Measurements from ENCODE around the gene PRKCE. TPM values are rescaled to one million over a fixed set of nuclear protein-coding genes. Genes with fewer than 3 reads are reported as not detected.

The PRKCE gene
- total RNA-seq, 1 experiment from 2014 or later: 17.7 TPM

GRCh38 chr2:46010925-46011490 lies 359.5 kb downstream of the PRKCE start:
- peak; percentile 46 for DNase-seq (ENCODE audit: low spot score)

- no peak for DNase-seq (ENCODE audit: low spot score)
Measured at GRCh38 chr2:46012618-46013240, 361.3 kb downstream of the PRKCE start.

GRCh38 chr2:46013726-46014125 lies 362.3 kb downstream of the PRKCE start:
- DNase-seq (ENCODE audit: low spot score): no peak

- DNase-seq (ENCODE audit: low spot score): peak; percentile 55
Measured at GRCh38 chr2:46014911-46015654, 363.6 kb downstream of the PRKCE start.

- no peak for DNase-seq (ENCODE audit: low spot score)
Measured at GRCh38 chr2:46015671-46016070, 364.2 kb downstream of the PRKCE start.

GRCh38 chr2:46016091-46016490 lies 364.6 kb downstream of the PRKCE start:
- no peak for DNase-seq (ENCODE audit: low spot score)

- DNase-seq (ENCODE audit: low spot score): no peak
Measured at GRCh38 chr2:46018773-46019591, 367.5 kb downstream of the PRKCE start.

- DNase-seq (ENCODE audit: low spot score): no peak
Measured at GRCh38 chr2:46020416-46020815, 368.9 kb downstream of the PRKCE start.

GRCh38 chr2:46023165-46023854 lies 371.8 kb downstream of the PRKCE start:
- DNase-seq (ENCODE audit: low spot score): no peak

GRCh38 chr2:46024146-46024779 lies 372.8 kb downstream of the PRKCE start:
- no peak for DNase-seq (ENCODE audit: low spot score)

- no peak for DNase-seq (ENCODE audit: low spot score)
Measured at GRCh38 chr2:46025081-46025480, 373.6 kb downstream of the PRKCE start.

- DNase-seq (ENCODE audit: low spot score): no peak
Measured at GRCh38 chr2:46025676-46026075, 374.2 kb downstream of the PRKCE start.

- DNase-seq (ENCODE audit: low spot score): no peak
Measured at GRCh38 chr2:46026431-46026830, 375.0 kb downstream of the PRKCE start.

- peak; percentile 28 for DNase-seq (ENCODE audit: low spot score)
Measured at GRCh38 chr2:46029332-46029811, 377.9 kb downstream of the PRKCE start.

GRCh38 chr2:46030330-46030729 lies 378.9 kb downstream of the PRKCE start:
- DNase-seq (ENCODE audit: low spot score): no peak

- peak; percentile 24 for DNase-seq (ENCODE audit: low spot score)
Measured at GRCh38 chr2:46032161-46032813, 380.8 kb downstream of the PRKCE start.

GRCh38 chr2:46032996-46033395 lies 381.5 kb downstream of the PRKCE start:
- peak; percentile 10 for DNase-seq (ENCODE audit: low spot score)

GRCh38 chr2:46034535-46034934 lies 383.1 kb downstream of the PRKCE start:
- DNase-seq (ENCODE audit: low spot score): peak; percentile 30

- DNase-seq (ENCODE audit: low spot score): peak; percentile 80
Measured at GRCh38 chr2:46036929-46037328, 385.5 kb downstream of the PRKCE start.

GRCh38 chr2:46039543-46040303 lies 388.2 kb downstream of the PRKCE start:
- DNase-seq (ENCODE audit: low spot score): no peak
